GM12874 (cell line): Measurements from ENCODE around the gene FBN1.

ENCODE experiments used
- TF ChIP-seq, protein P1 (sequence below): IDR thresholded peaks from 2 replicates; pipeline ENCODE4 v1.5.1; 2011; ENCODE audit warnings: low read depth, mild to moderate bottlenecking, control low read depth, low read length, moderate library complexity; ENCODE audit not compliant: insufficient read depth

FBN1 gene

GRCh38 chr15:48559285-48559684, 86.2 kb downstream of the FBN1 start:
- TF ChIP-seq, protein P1, sequence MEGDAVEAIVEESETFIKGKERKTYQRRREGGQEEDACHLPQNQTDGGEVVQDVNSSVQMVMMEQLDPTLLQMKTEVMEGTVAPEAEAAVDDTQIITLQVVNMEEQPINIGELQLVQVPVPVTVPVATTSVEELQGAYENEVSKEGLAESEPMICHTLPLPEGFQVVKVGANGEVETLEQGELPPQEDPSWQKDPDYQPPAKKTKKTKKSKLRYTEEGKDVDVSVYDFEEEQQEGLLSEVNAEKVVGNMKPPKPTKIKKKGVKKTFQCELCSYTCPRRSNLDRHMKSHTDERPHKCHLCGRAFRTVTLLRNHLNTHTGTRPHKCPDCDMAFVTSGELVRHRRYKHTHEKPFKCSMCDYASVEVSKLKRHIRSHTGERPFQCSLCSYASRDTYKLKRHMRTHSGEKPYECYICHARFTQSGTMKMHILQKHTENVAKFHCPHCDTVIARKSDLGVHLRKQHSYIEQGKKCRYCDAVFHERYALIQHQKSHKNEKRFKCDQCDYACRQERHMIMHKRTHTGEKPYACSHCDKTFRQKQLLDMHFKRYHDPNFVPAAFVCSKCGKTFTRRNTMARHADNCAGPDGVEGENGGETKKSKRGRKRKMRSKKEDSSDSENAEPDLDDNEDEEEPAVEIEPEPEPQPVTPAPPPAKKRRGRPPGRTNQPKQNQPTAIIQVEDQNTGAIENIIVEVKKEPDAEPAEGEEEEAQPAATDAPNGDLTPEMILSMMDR = no peak

- TF ChIP-seq, protein P1 = no peak
These were observed 87.3 kb downstream of the FBN1 start for GRCh38 chr15:48558226-48558625.

DNA sequence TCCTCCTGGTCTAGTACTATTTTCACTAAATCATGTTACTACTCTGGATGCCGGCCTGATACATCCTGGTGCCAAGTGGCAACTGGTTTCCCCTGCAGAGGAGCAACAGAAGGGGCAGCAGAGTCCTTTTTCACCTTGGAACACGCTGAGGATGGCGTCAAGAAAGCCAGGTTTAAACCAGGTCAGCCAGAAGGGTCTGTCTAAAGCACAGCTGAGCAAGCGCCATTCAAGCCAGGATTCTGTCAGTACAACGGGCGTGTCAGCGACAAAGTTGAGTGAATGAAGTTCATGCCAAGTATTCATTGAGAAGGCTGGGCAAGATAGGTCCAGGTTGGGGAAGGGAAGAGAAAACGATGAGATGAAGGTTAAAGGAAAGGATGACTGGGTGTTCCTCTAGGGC, 88.2 kb downstream of the FBN1 start:
- TF ChIP-seq, protein P1 = no peak

DNA sequence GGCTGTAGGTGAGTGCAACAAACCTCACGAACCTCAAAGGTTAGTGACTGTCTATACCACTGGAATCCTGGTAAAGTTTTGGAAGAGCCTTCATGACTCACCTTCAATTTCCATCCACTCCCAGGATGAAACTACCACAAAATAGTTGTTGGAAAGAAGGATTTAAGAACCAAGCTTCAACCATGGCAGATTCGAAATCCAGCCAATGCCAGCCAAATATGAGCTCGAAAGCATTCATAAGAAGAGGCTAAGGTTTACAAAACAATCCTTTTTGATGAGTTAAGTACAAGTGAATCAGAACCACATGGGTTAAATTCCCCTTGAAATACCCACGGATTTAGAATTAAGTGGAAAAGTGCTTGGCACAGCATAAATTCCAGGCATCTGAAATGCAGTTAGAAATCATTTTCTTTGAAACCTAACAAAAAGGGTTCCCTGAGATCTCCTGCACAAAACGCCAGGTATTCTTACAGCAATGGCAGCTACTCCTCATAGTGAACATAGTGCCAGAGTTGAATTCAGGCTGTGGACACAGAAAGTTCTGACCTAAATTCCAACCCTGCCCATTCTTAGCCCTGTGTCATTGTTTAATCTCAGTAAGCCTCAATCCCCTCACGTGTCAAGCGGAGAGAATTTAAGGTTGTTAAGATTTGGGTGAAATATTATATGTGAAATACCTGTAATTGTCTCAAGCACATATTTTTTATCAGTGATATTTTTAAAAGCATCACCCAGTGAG, 89.2 kb downstream of the FBN1 start:
- TF ChIP-seq, protein P1 = no peak

GRCh38 chr15:48555241-48555881, 90.1 kb downstream of the FBN1 start:
- TF ChIP-seq, protein P1 = no peak

DNA sequence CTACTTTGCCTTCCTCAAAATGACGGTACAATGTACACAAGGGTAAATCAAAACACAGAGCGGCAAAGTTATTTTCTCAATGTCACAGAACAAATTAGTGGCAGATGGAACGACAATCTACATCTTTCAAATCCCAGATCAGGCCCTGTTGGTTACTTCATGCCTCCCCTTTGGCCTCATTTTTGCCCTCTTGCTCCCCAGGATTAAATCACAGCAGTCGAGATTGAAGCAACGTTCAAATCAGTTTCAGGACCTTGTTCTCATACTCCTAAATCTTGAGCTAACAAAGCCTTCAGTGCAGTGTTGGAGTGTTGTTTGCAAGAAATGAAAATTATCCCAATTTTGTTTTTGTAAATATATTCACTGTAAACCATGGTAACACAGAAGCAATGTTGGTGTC, 91.4 kb downstream of the FBN1 start:
- TF ChIP-seq, protein P1 = no peak

DNA sequence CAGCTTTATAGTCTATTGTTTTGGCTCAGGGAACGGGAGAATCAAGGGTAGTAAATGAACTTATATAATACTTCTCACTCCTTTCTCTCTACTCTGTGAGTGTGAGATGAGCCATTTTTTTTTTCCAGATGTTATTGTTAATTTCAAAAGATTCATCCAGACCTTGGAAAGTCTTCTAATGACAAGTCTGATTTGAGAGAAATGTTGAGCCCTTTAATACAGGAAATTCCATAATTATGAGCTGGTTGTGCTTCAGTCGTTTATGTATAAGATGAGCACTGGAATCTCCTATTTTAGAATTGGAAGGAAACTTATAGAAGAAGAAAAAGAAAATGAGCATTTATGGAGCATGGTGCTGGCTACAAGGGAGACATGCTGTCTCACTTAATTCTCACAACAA, 92.0 kb downstream of the FBN1 start:
- TF ChIP-seq, protein P1 = no peak
